KMS-11 (cell line): Measurements from ENCODE around the gene NEURL1.

Experiments
- H2AFZ ChIP-seq: fragments of 200-600 bp; sonication (generic); 2 replicates; pipeline ENCODE4 v1.6.1; 2016; ENCODE audit warnings: antibody characterized with exemption, mixed run types, low read depth
- H3K27ac ChIP-seq: fragments of 200-600 bp; sonication (generic); 2 replicates; pipeline ENCODE4 v1.6.1; 2016; ENCODE audit warnings: mild to moderate bottlenecking, mixed run types
- H3K27me3 ChIP-seq: fragments of 200-600 bp; sonication (generic); 2 replicates; pipeline ENCODE4 v1.6.1; 2017; ENCODE audit warnings: mild to moderate bottlenecking, low read depth, mixed run types, moderate library complexity; ENCODE audit not compliant: insufficient read depth
- H3K36me3 ChIP-seq: fragments of 200-600 bp; sonication (generic); 2 replicates; pipeline ENCODE4 v1.6.1; 2017; ENCODE audit warnings: mild to moderate bottlenecking, mixed run types; ENCODE audit not compliant: insufficient read depth
- H3K4me1 ChIP-seq: fragments of 200-600 bp; sonication (generic); 2 replicates; pipeline ENCODE4 v1.6.1; 2016; ENCODE audit warnings: mild to moderate bottlenecking, low read depth, mixed run types; ENCODE audit not compliant: poor library complexity, severe bottlenecking
- H3K4me2 ChIP-seq: fragments of 200-600 bp; sonication (generic); 2 replicates; pipeline ENCODE4 v1.7.0; 2016; ENCODE audit warnings: mild to moderate bottlenecking, mixed run types
- H3K4me3 ChIP-seq: fragments of 200-600 bp; sonication (generic); IDR thresholded peaks from 2 replicates; pipeline ENCODE4 v1.6.1; 2017; ENCODE audit warnings: low read depth, low read length, mixed read lengths; ENCODE audit not compliant: insufficient read depth
- H3K79me2 ChIP-seq: fragments of 200-600 bp; sonication (generic); 2 replicates; pipeline ENCODE4 v1.6.1; 2016; ENCODE audit warnings: low read depth, mixed run types; ENCODE audit not compliant: insufficient read depth
- H3K9ac ChIP-seq: fragments of 200-600 bp; sonication (generic); 2 replicates; pipeline ENCODE4 v1.6.1; 2016; ENCODE audit warnings: mild to moderate bottlenecking, mixed run types
- H4K20me1 ChIP-seq: fragments of 200-600 bp; sonication (generic); 2 replicates; pipeline ENCODE4 v1.6.1; 2016; ENCODE audit warnings: mild to moderate bottlenecking, mixed run types; ENCODE audit not compliant: insufficient read depth
- TF ChIP-seq, protein P1 (sequence below): fragments of 200-600 bp; sonication (generic); conservative IDR thresholded peaks from 2 replicates; pipeline ENCODE4 v1.6.1; 2017; ENCODE audit warnings: low read depth, mild to moderate bottlenecking, antibody characterized with exemption, low read length, moderate library complexity, mixed read lengths

NEURL1 gene

DNA sequence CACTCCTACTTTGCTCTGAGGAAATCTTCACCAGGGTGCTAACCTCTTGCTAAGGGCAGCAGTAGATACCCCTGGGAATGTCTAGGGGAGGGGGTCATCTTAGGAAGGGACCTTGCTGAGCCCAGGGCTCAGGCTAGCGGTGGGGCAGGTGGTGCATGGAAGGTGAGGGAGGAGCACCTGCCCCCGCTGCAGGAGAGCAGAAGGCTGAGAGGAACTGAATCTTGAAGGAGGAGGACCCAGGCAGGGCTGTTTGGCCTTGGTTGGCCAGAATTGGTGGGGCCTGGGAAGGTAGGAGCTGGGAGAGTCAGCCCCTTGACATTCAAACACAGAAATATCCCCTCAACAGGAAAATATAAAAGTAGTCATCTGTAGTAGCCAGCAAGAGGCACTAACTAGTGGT, 21.5 kb upstream of the NEURL1 start:
- Histone ChIP-seq H3K4me3 (no peak overlapping the region), H4K20me1 (no peaks in the 10 kb centered on the region), H3K4me1 (peaks cover 57% of the 10 kb centered on the region), H3K27ac (peak overlapping the region; percentile 94), H3K27me3 (no peaks in the 10 kb centered on the region), H3K36me3 (no peaks in the 10 kb centered on the region), H2AFZ (peak overlapping the region; percentile 78), H3K4me2 (peak overlapping the region; percentile 89), H3K9ac (peak overlapping the region; percentile 63), H3K79me2 (no peaks in the 10 kb centered on the region)
- TF ChIP-seq, protein P1, sequence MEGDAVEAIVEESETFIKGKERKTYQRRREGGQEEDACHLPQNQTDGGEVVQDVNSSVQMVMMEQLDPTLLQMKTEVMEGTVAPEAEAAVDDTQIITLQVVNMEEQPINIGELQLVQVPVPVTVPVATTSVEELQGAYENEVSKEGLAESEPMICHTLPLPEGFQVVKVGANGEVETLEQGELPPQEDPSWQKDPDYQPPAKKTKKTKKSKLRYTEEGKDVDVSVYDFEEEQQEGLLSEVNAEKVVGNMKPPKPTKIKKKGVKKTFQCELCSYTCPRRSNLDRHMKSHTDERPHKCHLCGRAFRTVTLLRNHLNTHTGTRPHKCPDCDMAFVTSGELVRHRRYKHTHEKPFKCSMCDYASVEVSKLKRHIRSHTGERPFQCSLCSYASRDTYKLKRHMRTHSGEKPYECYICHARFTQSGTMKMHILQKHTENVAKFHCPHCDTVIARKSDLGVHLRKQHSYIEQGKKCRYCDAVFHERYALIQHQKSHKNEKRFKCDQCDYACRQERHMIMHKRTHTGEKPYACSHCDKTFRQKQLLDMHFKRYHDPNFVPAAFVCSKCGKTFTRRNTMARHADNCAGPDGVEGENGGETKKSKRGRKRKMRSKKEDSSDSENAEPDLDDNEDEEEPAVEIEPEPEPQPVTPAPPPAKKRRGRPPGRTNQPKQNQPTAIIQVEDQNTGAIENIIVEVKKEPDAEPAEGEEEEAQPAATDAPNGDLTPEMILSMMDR = no peak

DNA sequence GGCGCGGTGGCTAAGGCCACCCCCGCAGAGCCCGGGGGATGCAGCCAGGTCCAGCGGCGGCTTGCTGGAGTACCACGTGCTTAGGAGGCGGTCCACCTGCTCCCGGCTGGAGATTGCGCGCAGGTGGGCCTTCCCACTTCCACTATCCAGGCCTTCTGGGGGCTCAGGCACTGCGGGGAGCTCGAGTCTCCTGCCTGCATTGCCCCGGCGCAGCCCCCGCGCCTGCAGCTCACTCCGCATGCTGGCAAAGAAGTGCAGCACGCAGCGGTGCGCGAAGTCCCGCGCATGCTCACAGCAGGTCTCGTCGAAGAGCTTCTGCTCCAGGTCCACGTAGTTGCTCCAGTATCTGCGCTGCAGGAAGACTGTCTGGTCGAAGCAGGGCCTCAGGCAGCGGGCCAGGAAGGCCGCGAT, 20.2 kb upstream of the NEURL1 start:
- H3K27ac ChIP-seq = peak overlapping the region; percentile 94; the same call in 1 of the 2 replicates
- H3K4me2 ChIP-seq = no peak overlapping the region
- H4K20me1 ChIP-seq = no peaks in the 10 kb centered on the region
- H3K9ac ChIP-seq = no peak overlapping the region
- no peaks in the 10 kb centered on the region for H3K27me3 ChIP-seq
- H3K4me3 ChIP-seq = no peak overlapping the region
- H3K79me2 ChIP-seq = no peaks in the 10 kb centered on the region
- no peaks in the 10 kb centered on the region for H3K36me3 ChIP-seq
- H2AFZ ChIP-seq = no peak overlapping the region
- TF ChIP-seq, protein P1 = no peak
- H3K4me1 ChIP-seq = peaks cover 60% of the 10 kb centered on the region

DNA sequence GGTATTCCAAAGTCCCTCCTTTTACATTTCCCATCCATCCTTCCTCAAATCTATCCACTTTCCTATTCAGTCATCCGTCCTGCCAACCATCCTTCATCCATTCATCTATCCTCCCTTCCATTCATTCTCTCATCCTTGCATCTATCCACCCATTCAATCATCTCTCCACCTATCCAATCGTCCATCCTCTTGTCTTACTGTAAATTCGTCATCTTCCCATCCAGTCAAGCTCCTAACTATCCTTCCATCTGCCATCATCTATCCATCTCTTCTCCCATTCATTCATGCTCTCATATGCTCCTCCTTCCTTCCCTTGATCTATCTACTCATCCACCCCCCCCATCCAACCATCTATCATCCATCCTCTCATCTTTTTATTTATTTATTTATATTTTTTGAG, 19.4 kb upstream of the NEURL1 start:
- no peak overlapping the region for H2AFZ ChIP-seq
- peaks cover 60% of the 10 kb centered on the region for H3K4me1 ChIP-seq
- no peaks in the 10 kb centered on the region for H4K20me1 ChIP-seq
- no peaks in the 10 kb centered on the region for H3K27me3 ChIP-seq
- H3K9ac ChIP-seq = no peak overlapping the region
- H3K79me2 ChIP-seq = no peaks in the 10 kb centered on the region
- no peaks in the 10 kb centered on the region for H3K36me3 ChIP-seq
- H3K4me3 ChIP-seq = no peak overlapping the region
- H3K27ac ChIP-seq = no peak overlapping the region
- no peak overlapping the region for H3K4me2 ChIP-seq
- TF ChIP-seq, protein P1 = no peak

DNA sequence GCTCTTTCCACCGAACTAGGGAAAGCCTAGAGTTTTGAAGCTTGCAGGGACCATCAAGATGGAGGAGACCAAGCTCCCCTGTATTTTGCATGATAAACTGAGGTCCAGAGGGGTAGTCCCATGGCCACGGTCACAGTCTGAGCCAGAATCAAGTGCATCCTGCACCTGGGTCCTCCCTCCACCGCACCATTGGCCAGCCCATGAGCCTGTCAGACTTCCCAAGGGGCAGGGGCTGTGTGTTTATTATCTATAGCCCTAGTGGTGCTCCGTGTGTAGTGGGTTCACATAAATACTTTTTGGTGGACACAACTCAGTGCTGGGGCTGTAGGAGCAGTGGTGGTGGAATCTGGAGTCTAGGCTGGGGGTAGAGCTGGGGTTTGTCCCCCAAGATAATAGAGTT, 18.1 kb upstream of the NEURL1 start:
- Histone ChIP-seq H3K79me2 (no peaks in the 10 kb centered on the region), H4K20me1 (no peaks in the 10 kb centered on the region), H3K36me3 (no peaks in the 10 kb centered on the region), H3K4me3 (no peak overlapping the region), H3K27me3 (no peaks in the 10 kb centered on the region), H3K4me1 (peaks cover 46% of the 10 kb centered on the region), H3K27ac (no peak overlapping the region), H3K9ac (no peak overlapping the region), H2AFZ (no peak overlapping the region), H3K4me2 (no peak overlapping the region)
- TF ChIP-seq, protein P1 = no peak; the same call in 1 of the 2 replicates
